Measurements from ENCODE around the gene TPK1.

- TF ChIP-seq GATA3 (IDR thresholded peaks at IDR 0.05; ENCODE audit: low read depth, low read length) (no peak), GATA2 (IDR thresholded peaks at IDR 0.05; ENCODE audit: low read depth, low read length) (no peak)
Observed at GRCh38 chr7:144428431-144428830, 407.4 kb downstream of the TPK1 start.
